Epithelial cell of alveolus of lung (primary cell): ENCODE measurements around the gene EXOC7. TPM values are rescaled to one million over a fixed set of nuclear protein-coding genes. Genes with fewer than 3 reads are reported as not detected.

ENCODE experiments used
- total RNA-seq: library from RNA; depleted of rRNA; stranded (reverse); fragments of >200 nt; gene quantifications from 2 replicates; pipeline ENCODE4 v1.2.1, GENCODE V29; 2015

The EXOC7 gene
- 39.0 and 57.3 TPM in 2 replicates for total RNA-seq

GRCh38 chr17:76103274-76104139 is at the start of gene EXOC7:
TSS of gene EXOC7 (minus strand) at chr17:76103787. CDS start at chr17:76103692, 95 bp downstream.

GRCh38 chr17:76141212-76142038 is 37.8 kb upstream of the EXOC7 start, which contains the start of gene FOXJ1:
TSS of gene FOXJ1 (minus strand) at chr17:76141245. CDS start at chr17:76140395, 850 bp downstream.

GRCh38 chr17:76078860-76079534 is 24.6 kb downstream of the EXOC7 start, which contains the start of gene ZACN:
TSS of gene ZACN (plus strand) at chr17:76079182. CDS start at chr17:76079265, 83 bp downstream.

GRCh38 chr17:76074390-76075363 is 28.9 kb downstream of the EXOC7 start, which contains the start of gene GALR2:
TSS of gene GALR2 (plus strand) at chr17:76074781. CDS start at chr17:76074884, 103 bp downstream.

GRCh38 chr17:76072148-76072858 is 31.3 kb downstream of the EXOC7 start, which contains the start of gene SRP68:
TSS of gene SRP68 (minus strand) at chr17:76072517. CDS start at chr17:76072491, 26 bp downstream.

Other genes with a start within 250 kb of the EXOC7 start
- gene WBP2, start 248.5 kb downstream of the EXOC7 start, total RNA-seq: 36.0 and 60.9 TPM in 2 replicates
- 13.4 and 24.3 TPM in 2 replicates for gene TRIM47, start 225.2 kb downstream of the EXOC7 start, total RNA-seq
- gene TRIM65, start 206.8 kb downstream of the EXOC7 start, total RNA-seq: 27.2 and 30.4 TPM in 2 replicates
- 26.5 and 28.3 TPM in 2 replicates for gene MRPL38, start 198.9 kb downstream of the EXOC7 start, total RNA-seq
- gene FBF1, start 162.7 kb downstream of the EXOC7 start, total RNA-seq: 4.4 and 7.1 TPM in 2 replicates
- gene ACOX1, start 124.6 kb downstream of the EXOC7 start, total RNA-seq: 25.2 and 25.7 TPM in 2 replicates
- gene TEN1, start 124.5 kb downstream of the EXOC7 start, total RNA-seq: 18.2 and 19.6 TPM in 2 replicates
- 0.78 and 3.7 TPM in 2 replicates for gene CDK3, start 102.9 kb downstream of the EXOC7 start, total RNA-seq
- 0.16 and 0.26 TPM in 2 replicates for gene EVPL, start 76.5 kb downstream of the EXOC7 start, total RNA-seq
- gene SRP68, start 31.3 kb downstream of the EXOC7 start, total RNA-seq: 32.8 and 53.5 TPM in 2 replicates
- 0.16 TPM in 1 of 2 replicates, not detected in the other for gene GALR2, start 29.0 kb downstream of the EXOC7 start, total RNA-seq
- gene ZACN, start 24.6 kb downstream of the EXOC7 start, total RNA-seq: not detected in 2 replicates
- gene FOXJ1, start 37.5 kb upstream of the EXOC7 start, total RNA-seq: not detected in 2 replicates
- gene RNF157, start 136.7 kb upstream of the EXOC7 start, total RNA-seq: 1.0 and 2.1 TPM in 2 replicates
- 12.2 and 20.3 TPM in 2 replicates for gene UBALD2, start 161.6 kb upstream of the EXOC7 start, total RNA-seq
- gene QRICH2, start 204.5 kb upstream of the EXOC7 start, total RNA-seq: 0.24 and 0.65 TPM in 2 replicates